GM23248 (cell line): Measurements from ENCODE around the gene SLC26A5. TPM values are rescaled to one million over a fixed set of nuclear protein-coding genes. Genes with fewer than 3 reads are reported as not detected.

Experiments used
- DNase-seq: peaks from one replicate; pipeline ENCODE4 v3.0.0-alpha.2; 2015
- H2AFZ ChIP-seq: fragments of 200-600 bp; sonication (generic); 2 replicates; pipeline ENCODE4 v1.6.1; 2016; ENCODE audit warnings: antibody characterized with exemption
- H3F3A ChIP-seq: fragments of 200-600 bp; sonication (generic); 2 replicates; pipeline ENCODE4 v1.6.1; 2016; ENCODE audit warnings: mild to moderate bottlenecking, antibody characterized with exemption, mixed run types; ENCODE audit not compliant: insufficient read depth
- H3K27ac ChIP-seq: fragments of 200-600 bp; sonication (generic); 2 replicates; pipeline ENCODE4 v1.5.1; 2016; ENCODE audit warnings: mild to moderate bottlenecking
- H3K27me3 ChIP-seq: fragments of 200-600 bp; sonication (generic); replicated peaks from 2 replicates; pipeline ENCODE4 v1.6.1; 2016; ENCODE audit warnings: mild to moderate bottlenecking; ENCODE audit not compliant: insufficient read depth
- H3K36me3 ChIP-seq: fragments of 200-600 bp; sonication (generic); 2 replicates; pipeline ENCODE4 v1.6.1; 2016; ENCODE audit warnings: low read depth, mild to moderate bottlenecking
- H3K4me1 ChIP-seq: fragments of 200-600 bp; sonication (generic); 2 replicates; pipeline ENCODE4 v1.6.1; 2016; ENCODE audit warnings: mild to moderate bottlenecking; ENCODE audit not compliant: insufficient read depth
- H3K4me2 ChIP-seq: fragments of 200-600 bp; sonication (generic); one replicate; pipeline ENCODE4 v1.6.1; 2016; ENCODE audit warnings: mild to moderate bottlenecking; ENCODE audit not compliant: unreplicated experiment
- H3K4me3 ChIP-seq: fragments of 200-600 bp; sonication (generic); 2 replicates; pipeline ENCODE4 v1.5.1; 2016; ENCODE audit warnings: mild to moderate bottlenecking
- H3K79me2 ChIP-seq: fragments of 200-600 bp; sonication (generic); 2 replicates; pipeline ENCODE4 v1.6.1; 2016; ENCODE audit warnings: mild to moderate bottlenecking; ENCODE audit not compliant: insufficient read depth
- H3K9ac ChIP-seq: fragments of 200-600 bp; sonication (generic); 2 replicates; pipeline ENCODE4 v1.6.1; 2016; ENCODE audit warnings: mild to moderate bottlenecking
- H3K9me2 ChIP-seq: fragments of 200-600 bp; sonication (generic); 2 replicates; pipeline ENCODE4 v1.6.1; 2016; ENCODE audit warnings: mixed run types, mild to moderate bottlenecking, moderate library complexity; ENCODE audit not compliant: insufficient read depth
- H3K9me3 ChIP-seq: fragments of 200-600 bp; sonication (generic); one replicate; pipeline ENCODE4 v1.6.1; 2017; ENCODE audit warnings: low read depth
- H4K20me1 ChIP-seq: fragments of 200-600 bp; sonication (generic); 2 replicates; pipeline ENCODE4 v1.6.0; 2016; ENCODE audit not compliant: insufficient read depth
- EZH2 ChIP-seq: fragments of 200-600 bp; sonication (generic); IDR thresholded peaks from 2 replicates; pipeline ENCODE4 v1.6.1; 2018; ENCODE audit warnings: antibody characterized with exemption, mild to moderate bottlenecking; ENCODE audit not compliant: insufficient read depth, poor library complexity, severe bottlenecking
- EZH2phosphoT487 ChIP-seq: fragments of 200-600 bp; sonication (generic); IDR thresholded peaks from 2 replicates; pipeline ENCODE4 v1.6.1; 2018; ENCODE audit warnings: antibody characterized with exemption, moderate library complexity, mild to moderate bottlenecking, low read depth; ENCODE audit not compliant: insufficient read depth
- WGBS, 2 experiments: methylation state at CpG; one replicate each; pipeline ENCODE4 v1.1.6; 2015 to 2017; ENCODE audit warnings: low lambda C conversion rate in 2 of 2, low coverage in 1 of 2; ENCODE audit errors: missing lambda C conversion rate in 2 of 2; 5-methylcytosine and 5-hydroxymethylcytosine counted together
- in situ Hi-C: fragments of 300-500 bp; cut with MboI; formaldehyde crosslinking; loops from 2 replicates; pipeline ENCODE4 v1.15.0; 2020
- polyA plus RNA-seq: library from polyadenylated mRNA; unstranded; fragments of >200 nt; fragmentation: Nextera tagmentation; extraction: Ambion mirVana; gene quantifications from 2 replicates; pipeline ENCODE4 v1.2.1, GENCODE V29; 2016
- total RNA-seq: library from RNA; depleted of rRNA; stranded (reverse); fragments of >200 nt; shearing (Covaris generic); gene quantifications from 2 replicates; pipeline ENCODE4 v1.2.3, GENCODE V29; 2014

SLC26A5 gene
- total and polyA plus RNA-seq, 2 experiments from 2014 or later, result not detected

DNA sequence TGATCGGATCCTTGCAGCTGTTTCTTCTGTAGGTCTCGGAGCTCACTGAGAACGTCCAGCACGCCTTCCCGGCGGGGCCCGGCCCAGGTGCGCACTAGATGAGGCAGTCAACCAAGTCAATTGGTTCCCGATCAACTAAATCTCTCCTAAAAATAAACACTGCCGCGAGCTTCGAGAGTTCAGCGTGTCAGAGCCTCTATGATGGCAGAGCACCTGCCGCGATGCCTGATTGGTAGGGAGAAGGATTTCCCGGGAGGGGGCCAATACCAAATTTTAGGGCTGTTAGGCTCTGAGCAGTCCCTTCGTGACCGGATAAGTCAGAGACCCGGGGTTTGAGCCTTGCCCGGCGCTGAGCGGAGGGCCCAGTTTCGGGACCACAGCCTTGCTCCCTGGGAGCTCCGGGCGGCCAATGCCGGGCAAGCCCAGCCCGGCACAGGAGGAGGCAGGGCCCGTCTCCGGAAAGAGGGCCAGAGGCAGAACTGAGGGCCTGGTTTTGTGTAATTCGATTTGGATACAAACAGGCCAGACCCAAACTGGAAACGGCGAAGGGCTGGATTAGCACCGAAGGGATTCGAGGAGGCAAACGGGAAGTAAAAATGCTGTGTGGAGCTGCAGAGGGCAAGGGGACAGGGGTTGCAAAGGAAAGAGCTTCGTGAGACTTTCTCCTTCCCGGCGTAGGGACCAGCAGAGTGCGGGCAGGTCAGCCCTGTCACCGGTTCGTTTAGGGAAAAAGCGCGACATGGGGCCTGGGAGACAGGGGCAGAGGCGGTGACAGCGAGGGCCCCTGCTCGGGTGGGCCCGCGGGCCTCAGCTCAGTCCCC is 569 bp downstream of the SLC26A5 start:
- Histone ChIP-seq H2AFZ (peak overlapping the region; percentile 68), H3K27me3 (peaks cover 44% of the 10 kb centered on the region), H4K20me1 (no peaks in the 10 kb centered on the region), H3K4me1 (no peaks in the 10 kb centered on the region), H3K36me3 (no peaks in the 10 kb centered on the region), H3K4me3 (peak overlapping the region; percentile 53), H3F3A (no peaks in the 10 kb centered on the region), H3K9me3 (no peaks in the 10 kb centered on the region), H3K27ac (no peak overlapping the region), H3K9me2 (no peaks in the 10 kb centered on the region), H3K9ac (no peak overlapping the region), H3K79me2 (no peaks in the 10 kb centered on the region), H3K4me2 (peak overlapping the region; percentile 67)
- 6 to 7% methylated on average over 43 to 48 of the region's 48 CpGs for WGBS, 2 experiments
- peak; percentile 23 for DNase-seq
- TF ChIP-seq EZH2 (peak; percentile 27), EZH2phosphoT487 (peak; percentile 75; the same call in 1 of the 2 replicates)
- in situ Hi-C loops, result no loop called here

GRCh38 chr7:103439661-103440060 is 6.3 kb downstream of the SLC26A5 start:
- WGBS, 2 experiments, result 72 to 78% methylated on average over 8 of the region's 8 CpGs
- Histone ChIP-seq H3K4me1 (no peaks in the 10 kb centered on the region), H3K9ac (no peak overlapping the region), H3F3A (no peaks in the 10 kb centered on the region), H4K20me1 (no peaks in the 10 kb centered on the region), H3K9me3 (no peaks in the 10 kb centered on the region), H3K9me2 (no peaks in the 10 kb centered on the region), H3K4me2 (no peak overlapping the region), H2AFZ (no peak overlapping the region), H3K79me2 (no peaks in the 10 kb centered on the region), H3K27ac (no peak overlapping the region), H3K27me3 (peaks cover 35% of the 10 kb centered on the region), H3K36me3 (no peaks in the 10 kb centered on the region), H3K4me3 (no peak overlapping the region)
- TF ChIP-seq EZH2phosphoT487 (no peak), EZH2 (no peak)
- no peak for DNase-seq
- in situ Hi-C loops, result no loop called here

DNA sequence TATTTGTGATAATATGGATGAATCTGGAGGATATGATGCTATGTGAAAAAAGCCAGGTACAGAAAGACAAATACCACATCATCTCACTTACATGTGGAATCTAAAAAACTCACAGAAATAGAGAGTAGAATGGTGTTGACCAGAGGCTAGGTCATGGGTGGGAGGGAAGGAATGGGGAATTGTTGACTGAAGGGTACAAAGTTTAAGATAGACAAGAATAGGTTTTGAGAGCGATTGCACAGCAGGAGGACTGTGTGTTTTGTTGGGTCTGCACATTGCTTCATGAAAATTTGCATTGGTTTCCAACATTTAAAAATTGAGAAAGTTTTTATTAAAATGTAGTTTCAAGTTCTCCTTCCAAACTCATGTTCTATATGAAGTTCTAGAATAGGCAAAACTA is 8.4 kb downstream of the SLC26A5 start:
- Histone ChIP-seq H3K4me2 (no peak overlapping the region), H3K27me3 (peaks cover 15% of the 10 kb centered on the region), H3K9me3 (no peaks in the 10 kb centered on the region), H3K79me2 (no peaks in the 10 kb centered on the region), H3K9ac (no peak overlapping the region), H4K20me1 (no peaks in the 10 kb centered on the region), H2AFZ (no peak overlapping the region), H3K36me3 (no peaks in the 10 kb centered on the region), H3K4me1 (no peaks in the 10 kb centered on the region), H3K9me2 (no peaks in the 10 kb centered on the region), H3K4me3 (no peak overlapping the region), H3F3A (no peaks in the 10 kb centered on the region), H3K27ac (no peak overlapping the region)
- TF ChIP-seq EZH2 (no peak), EZH2phosphoT487 (no peak)
- 34 to 56% methylated on average over 1 of the region's 1 CpG for WGBS, 2 experiments
- no peak for DNase-seq
- in situ Hi-C loops, result no loop called here

GRCh38 chr7:103432712-103433111 is 13.3 kb downstream of the SLC26A5 start:
- H3K36me3 ChIP-seq, result no peaks in the 10 kb centered on the region
- H3K4me2 ChIP-seq, result no peak overlapping the region
- H3K9ac ChIP-seq, result no peak overlapping the region
- 68 to 79% methylated on average over 1 of the region's 1 CpG for WGBS, 2 experiments
- H3F3A ChIP-seq, result no peaks in the 10 kb centered on the region
- no peak for DNase-seq
- TF ChIP-seq EZH2 (no peak), EZH2phosphoT487 (no peak)
- in situ Hi-C loops, result no loop called here
- H3K27me3 ChIP-seq, result 0 out of 2 replicates have a peak, but pooled peaks cover 3% of the 10 kb centered on the region
- H3K27ac ChIP-seq, result no peak overlapping the region
- H3K9me3 ChIP-seq, result no peaks in the 10 kb centered on the region
- H3K9me2 ChIP-seq, result no peaks in the 10 kb centered on the region
- no peaks in the 10 kb centered on the region for H3K4me1 ChIP-seq
- H3K4me3 ChIP-seq, result no peak overlapping the region
- no peaks in the 10 kb centered on the region for H4K20me1 ChIP-seq
- no peaks in the 10 kb centered on the region for H3K79me2 ChIP-seq
- H2AFZ ChIP-seq, result no peak overlapping the region
